A549 (cell line): Measurements from ENCODE around the gene ABL1.

Source experiments
- CEBPB ChIP-seq, 2 experiments: fragments of >200 bp in 1 of 2; sonication (Bioruptor Twin) in 1 of 2; formaldehyde crosslinking in 1 of 2; IDR thresholded peaks; 2 replicates each; pipeline ENCODE4 v1.6.1; 2012 to 2016
- EP300 ChIP-seq, 2 experiments: fragments of >200 bp; sonication (Bioruptor Twin); formaldehyde crosslinking; IDR thresholded peaks; 2 replicates in 1 of 2; 3 replicates in 1 of 2; pipeline ENCODE4 v1.6.1; 2016 to 2017
- MAZ ChIP-seq: fragments of 150-350 bp; IDR thresholded peaks from 2 replicates; pipeline ENCODE4 v1.6.1; 2014; ENCODE audit warnings: antibody characterized with exemption, low read depth, low read length, borderline replicate concordance
- NPAS2 ChIP-seq: fragments of 250-450 bp; sonication (Bioruptor Pico); IDR thresholded peaks from 2 replicates; pipeline ENCODE4 v1.8.0; 2022; ENCODE audit warnings: mild to moderate bottlenecking, moderate library complexity, borderline replicate concordance
- POLR2A ChIP-seq: IDR thresholded peaks from 2 replicates; pipeline ENCODE4 v1.6.1; 2012; ENCODE audit warnings: mild to moderate bottlenecking, low read length
- TF ChIP-seq, protein P1 (sequence below): fragments of >200 bp; sonication (Bioruptor Twin); formaldehyde crosslinking; IDR thresholded peaks from 3 replicates; pipeline ENCODE4 v1.5.1; 2016

DNA sequence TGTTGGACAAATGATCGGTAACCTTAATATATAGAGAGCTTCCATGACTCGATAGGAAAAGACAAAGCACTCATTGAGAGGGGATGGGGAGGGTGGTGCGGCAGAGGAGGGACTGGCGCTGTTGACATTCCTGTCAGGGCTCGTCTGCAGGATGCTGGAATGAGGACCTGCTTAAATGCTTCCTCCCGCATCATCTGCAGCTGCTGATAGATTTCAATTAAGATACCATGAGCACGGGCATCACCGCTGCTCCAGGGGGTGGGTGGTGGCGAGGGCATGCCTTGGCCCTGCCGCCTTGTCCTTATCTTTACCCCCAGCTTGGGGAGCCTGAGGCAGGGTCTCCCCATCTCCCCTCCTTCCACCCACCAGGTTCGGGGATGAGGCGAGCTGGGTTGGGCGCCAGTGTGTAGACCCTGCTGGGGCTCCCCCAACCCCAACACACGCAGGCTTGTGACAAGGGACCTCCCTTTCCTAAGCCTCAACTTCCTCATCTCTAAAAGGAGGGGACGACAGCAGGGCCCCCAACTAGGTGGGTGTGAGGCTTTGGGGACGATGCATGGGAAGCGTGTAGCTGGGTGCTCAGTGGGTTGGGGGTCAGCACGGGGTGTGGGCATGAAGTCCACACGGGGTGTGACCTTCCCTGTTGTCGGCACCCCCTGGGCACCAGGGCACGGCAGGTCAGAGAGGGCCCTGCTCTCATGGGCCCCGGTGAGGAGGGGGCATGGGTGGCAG, 73.3 kb downstream of the ABL1 start:
- no peak for TF ChIP-seq EP300 (IDR thresholded peaks at IDR 0.05)
- TF ChIP-seq, protein P1, sequence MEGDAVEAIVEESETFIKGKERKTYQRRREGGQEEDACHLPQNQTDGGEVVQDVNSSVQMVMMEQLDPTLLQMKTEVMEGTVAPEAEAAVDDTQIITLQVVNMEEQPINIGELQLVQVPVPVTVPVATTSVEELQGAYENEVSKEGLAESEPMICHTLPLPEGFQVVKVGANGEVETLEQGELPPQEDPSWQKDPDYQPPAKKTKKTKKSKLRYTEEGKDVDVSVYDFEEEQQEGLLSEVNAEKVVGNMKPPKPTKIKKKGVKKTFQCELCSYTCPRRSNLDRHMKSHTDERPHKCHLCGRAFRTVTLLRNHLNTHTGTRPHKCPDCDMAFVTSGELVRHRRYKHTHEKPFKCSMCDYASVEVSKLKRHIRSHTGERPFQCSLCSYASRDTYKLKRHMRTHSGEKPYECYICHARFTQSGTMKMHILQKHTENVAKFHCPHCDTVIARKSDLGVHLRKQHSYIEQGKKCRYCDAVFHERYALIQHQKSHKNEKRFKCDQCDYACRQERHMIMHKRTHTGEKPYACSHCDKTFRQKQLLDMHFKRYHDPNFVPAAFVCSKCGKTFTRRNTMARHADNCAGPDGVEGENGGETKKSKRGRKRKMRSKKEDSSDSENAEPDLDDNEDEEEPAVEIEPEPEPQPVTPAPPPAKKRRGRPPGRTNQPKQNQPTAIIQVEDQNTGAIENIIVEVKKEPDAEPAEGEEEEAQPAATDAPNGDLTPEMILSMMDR, result no peak
- no peak for TF ChIP-seq POLR2A
- no peak for TF ChIP-seq MAZ
- TF ChIP-seq CEBPB (IDR thresholded peaks at IDR 0.05), result no peak
- no peak for TF ChIP-seq NPAS2
